ENCODE measurements around the gene ACAD10.
"Not testable (repeated sequence)": the region's sequence is repeated elsewhere in the genome, so short reads cannot be mapped to it uniquely, and the experiment has no call there.

Gene ACAD10

DNA sequence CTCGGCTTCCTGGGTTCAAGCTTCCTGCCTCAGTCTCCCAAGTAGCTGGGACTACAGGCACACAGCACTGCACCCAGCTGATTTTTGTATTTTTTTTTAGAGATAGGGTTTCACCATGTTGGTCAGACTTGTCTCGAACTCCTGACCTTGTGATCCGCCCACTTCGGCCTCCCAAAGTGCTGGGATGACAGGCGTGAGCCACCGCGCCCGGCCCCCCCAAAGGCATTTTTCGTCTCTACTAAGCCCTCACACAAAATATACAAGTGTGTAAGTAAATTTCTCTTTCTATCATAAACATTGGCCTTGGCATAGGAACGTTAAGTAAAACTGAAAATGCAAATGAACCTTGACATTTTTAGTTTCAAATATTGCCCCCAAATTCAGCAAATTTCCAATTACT lies 2.1 kb downstream of the ACAD10 start:
- no peak for DNase-seq

DNA sequence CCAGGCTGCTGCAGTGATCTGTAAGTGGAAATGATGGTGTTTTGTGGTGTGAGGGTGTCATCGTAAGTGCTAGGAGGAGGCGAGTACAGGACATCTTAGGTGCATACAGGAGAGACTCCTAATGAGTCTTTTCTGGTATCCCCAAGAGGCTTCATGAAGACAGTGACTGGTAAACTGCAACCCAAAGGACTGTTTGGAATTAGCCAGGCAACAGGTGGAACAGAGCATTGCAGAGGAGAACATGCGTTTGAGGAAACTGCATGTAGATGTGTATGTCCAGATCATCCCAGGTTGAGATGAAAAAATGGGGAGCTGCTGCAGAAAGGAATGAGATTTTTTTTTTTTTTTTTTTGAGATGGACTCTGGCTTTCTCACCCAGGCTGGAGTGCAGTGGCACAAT lies 5.4 kb downstream of the ACAD10 start:
- DNase-seq: no peak

DNA sequence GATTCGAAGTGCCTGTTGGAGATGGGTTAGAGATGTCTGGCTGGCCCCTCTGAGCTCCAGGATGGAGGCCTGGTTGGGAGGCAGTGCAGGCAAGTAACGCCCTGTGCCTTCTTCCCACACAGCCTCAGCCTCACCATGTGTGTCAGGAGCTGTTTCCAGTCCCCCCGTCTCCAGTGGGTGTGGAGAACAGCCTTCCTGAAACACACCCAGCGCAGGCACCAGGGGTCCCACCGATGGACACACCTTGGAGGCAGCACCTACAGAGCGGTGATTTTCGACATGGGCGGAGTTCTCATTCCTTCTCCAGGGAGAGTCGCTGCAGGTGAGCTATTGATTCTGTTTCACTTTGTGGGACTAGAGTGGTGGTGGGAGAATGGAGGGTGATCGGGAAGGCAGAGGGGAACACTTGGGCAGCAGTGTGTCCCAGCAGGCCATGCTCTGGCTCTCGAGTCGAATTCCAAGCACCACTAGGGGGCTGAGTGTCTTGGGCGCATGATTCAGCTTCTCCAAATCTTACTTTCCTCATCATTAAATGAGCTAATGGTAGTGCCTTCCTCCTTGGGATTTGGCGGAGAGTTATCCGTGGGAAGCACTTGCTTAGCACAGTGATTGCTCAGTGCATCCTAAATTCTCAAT lies 6.8 kb downstream of the ACAD10 start:
- DNase-seq: no peak

DNA sequence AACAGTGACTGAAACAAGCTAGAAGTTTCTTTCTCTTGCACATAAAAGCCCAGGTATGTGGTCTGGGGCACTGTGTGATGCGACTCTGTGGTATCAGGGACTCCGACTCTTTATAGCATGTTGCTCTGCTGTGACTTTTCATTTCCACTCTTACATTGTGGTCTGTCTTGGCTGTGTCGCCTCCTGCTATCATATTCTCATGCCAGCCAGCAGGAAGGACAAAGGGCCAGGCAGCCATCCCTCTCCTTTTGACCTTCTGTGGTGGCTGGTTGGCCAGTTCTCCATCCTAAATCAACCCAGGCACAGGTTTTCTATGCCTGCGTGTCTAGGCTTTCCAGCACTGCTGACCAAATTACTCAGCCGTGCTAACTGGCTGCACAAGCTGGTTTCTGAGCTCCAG lies 8.0 kb downstream of the ACAD10 start:
- no peak for DNase-seq

DNA sequence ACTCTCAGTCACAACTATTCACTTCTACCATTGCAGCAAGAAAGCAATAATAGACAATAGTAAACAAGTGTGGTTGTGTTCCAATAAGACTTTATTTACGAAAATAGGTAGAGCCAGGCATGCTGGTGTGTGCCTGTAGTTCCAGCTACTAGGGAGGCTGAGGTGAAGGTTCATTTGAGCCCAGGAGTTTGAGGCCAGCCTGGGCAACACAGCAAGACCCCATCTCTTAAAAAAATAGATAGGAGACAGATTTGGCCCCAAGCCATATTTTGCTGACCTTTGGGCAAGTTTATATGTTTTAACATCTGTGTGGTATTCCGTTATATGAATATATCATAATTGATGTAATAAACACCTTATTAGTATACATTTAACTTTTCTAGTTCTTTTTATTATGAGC lies 14.1 kb downstream of the ACAD10 start:
- DNase-seq: no peak

DNA sequence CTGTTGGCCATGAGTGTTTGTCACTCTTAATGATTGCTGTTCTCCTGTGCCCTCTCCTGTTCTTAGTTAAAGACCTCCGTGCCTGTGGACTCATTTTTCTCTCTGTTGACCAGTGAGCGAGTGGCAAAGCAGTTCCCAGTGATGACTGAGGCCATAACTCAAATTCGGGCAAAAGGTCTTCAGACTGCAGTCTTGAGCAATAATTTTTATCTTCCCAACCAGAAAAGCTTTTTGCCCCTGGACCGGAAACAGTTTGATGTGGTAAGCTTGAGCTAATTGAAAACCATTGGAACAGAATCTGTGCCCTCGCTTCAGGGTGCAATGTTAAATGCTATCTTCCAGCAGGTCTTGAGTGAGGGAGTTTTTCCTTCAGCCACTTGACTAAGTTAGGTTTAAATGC lies 19.8 kb downstream of the ACAD10 start:
- DNase-seq: no peak

DNA sequence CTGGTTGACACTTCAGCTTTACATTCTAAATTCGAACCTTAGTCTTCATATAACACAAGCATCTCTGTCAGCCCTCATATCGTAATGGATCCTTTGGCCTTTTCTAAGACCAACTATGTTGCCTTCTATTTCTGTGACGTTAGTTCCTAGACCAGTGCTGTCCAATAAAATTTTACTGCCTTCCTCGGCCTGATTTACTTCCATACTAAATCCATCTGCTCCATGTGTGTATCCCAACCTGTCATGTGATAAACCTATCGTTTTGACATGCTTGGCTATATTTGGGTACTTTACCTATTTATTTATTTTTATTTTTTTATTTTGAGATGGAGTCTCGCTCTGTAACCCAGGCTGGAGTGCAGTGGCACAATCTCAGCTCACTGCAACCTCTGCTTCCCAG lies 20.3 kb downstream of the ACAD10 start:
- no peak for DNase-seq

DNA sequence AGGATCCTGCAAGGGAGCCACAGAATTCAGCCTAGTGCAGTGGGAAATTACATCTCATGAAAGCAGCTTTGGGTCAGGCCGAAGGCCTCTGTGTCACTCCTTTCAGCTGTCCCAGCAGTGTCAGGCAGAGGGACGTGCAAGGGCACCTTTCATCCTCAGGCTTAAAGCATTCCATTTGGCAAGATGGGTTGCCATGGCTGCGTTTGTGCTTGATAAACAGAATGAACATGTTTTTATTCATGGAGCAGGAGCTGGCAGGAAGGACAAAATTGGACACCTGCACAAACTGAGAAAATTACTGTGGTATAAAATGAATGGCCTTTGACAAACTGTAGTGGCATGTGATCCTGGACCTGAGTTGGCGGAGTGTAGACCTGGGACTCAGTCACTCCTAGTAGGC lies 29.4 kb downstream of the ACAD10 start:
- DNase-seq: no peak

DNA sequence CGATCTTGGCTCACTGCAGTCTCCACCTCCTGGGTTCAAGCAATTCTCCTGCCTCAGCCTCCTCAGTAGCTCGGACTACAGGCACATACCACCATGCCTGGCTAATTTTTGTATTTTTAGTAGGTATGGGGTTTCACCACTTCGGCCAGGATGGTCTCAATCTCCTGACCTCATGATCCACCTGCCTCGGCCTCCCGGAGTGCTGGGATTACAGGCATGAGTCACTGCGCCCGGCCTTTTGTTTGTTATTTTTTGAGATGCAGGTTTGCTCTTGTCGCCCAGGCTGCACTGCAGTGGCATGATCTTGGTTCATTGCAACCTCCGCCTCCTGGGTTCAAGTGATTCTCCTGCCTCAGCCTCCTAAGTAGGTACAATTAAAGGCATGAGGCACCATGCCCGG lies 33.5 kb downstream of the ACAD10 start:
- DNase-seq: not testable (repeated sequence)

DNA sequence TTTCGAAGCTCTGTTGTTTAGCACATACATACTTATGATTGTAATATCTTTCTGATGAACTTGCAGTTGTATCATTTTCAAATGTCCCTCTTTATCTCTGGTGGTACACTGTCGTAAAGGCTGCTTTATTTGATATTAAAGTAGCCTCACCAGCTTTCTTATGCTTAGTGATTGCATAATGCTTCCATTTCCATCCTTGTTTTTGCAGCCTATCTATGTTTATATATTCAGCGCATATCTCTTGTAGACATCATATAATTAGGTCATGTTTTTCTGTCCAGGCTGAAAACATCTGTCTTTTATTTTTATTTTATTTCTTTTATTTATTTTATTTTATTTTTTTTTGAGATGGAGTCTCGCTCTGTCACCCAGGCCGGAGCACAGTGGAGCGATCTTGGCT lies 34.6 kb downstream of the ACAD10 start:
- DNase-seq: no peak

DNA sequence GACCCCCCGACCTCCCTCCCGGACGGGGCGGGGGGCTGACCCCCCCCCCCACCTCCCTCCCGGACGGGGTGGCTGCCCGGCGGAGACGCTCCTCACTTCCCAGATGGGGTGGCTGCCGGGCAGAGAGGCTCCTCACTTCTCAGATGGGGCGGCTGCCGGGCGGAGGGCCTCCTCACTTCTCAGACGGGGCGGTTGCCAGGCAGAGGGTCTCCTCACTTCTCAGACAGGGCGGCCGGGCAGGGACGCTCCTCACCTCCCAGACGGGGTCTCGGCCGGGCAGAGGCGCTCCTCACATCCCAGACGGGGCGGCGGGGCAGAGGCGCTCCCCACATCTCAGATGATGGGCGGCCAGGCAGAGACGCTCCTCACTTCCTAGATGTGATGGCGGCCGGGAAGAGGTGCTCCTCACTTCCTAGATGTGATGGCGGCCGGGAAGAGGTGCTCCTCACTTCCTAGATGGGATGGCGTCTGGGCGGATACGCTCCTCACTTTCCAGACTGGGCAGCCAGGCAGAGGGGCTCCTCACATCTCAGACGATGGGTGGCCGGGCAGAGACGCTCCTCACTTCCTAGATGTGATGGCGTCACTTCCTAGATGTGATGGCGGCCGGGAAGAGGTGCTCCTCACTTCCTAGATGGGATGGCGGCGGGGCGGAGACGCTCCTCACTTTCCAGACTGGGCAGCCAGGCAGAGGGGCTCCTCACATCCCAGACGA lies 38.0 kb downstream of the ACAD10 start:
- not testable (repeated sequence) for DNase-seq

DNA sequence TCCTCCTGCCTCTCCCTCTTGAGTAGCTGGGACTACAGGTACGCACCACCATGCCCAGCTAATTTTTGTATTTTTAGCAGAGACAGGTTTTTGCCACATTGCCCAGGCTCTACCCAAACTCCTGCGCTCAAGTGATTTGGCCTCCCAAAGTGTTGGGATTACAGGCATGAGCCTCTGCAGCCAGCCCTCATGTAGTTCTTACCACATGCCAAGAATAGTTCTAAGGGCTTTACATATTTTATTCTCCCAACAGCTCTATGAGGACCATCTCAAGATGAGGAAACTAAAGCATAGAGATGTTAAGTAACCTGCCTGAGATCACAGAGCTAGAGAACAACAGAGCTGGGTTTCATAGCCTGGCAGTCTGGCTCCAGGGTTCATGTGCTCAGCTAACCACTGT lies 42.9 kb downstream of the ACAD10 start:
- no peak for DNase-seq

DNA sequence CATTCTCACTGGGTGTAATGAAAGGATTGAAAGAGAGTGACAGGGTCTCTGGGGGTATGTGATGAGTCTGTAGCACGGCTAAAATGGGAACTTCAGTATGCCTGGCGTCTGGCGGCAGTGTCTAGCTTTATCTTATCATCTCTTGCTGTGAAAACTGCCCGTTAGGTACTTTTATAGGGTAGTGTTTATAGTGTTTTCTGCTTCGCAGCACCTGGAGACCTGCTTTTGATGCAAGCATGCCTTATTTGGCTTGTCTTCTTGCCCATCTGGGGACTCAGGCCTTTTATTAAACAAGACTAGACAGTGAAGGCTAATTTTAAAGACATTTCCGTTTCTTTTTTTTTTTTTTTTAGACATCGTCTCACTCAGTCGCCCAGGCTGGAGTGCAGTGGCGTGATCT lies 44.6 kb downstream of the ACAD10 start:
- no peak for DNase-seq

DNA sequence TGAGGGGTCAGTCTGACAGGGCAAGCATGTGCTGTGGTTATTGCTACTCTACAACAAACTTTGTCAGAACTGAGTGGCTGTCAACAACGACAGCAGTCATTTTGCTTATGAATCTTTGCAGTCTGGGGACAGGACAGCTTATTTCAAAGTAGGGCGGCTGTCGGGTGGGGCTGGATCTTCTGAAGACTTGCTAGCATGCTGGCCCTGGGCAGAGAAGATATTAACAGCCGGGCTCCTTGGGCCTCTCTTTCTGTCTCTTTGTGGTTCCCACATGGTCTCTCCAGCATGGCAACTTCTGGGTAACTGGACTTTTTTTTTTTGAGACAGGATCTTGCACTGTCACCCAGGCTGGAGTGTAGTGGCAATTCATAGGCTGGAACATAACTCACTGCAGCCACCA lies 46.9 kb downstream of the ACAD10 start:
- DNase-seq: no peak

DNA sequence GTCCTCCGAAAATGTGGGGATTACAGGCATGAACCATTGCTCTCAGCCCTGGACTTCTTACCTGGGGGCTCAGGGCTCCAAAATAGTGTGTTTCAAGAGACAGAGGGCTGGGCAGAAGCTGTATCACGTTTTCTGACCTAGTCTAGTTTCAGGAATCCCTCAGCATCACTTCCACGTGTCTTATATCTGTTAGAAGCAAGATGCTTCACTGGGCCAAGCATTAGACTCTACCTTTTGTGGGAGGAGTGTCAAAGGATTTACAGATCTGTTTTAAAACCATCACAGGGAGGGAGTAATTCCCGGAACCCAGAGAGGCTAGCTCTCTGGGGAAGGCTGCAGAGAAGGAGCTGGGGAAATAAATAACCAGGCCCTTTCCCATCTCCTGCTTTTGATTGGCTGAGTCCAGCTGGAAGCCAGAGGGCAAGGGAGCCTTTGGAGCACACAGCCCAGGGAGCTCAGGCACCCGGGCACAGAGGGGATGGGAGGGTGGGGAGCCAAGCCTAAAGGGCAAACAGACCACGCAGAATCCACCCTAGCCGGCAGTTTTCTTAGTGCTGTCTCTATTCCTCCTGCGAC lies 47.6 kb downstream of the ACAD10 start:
- no peak for DNase-seq

DNA sequence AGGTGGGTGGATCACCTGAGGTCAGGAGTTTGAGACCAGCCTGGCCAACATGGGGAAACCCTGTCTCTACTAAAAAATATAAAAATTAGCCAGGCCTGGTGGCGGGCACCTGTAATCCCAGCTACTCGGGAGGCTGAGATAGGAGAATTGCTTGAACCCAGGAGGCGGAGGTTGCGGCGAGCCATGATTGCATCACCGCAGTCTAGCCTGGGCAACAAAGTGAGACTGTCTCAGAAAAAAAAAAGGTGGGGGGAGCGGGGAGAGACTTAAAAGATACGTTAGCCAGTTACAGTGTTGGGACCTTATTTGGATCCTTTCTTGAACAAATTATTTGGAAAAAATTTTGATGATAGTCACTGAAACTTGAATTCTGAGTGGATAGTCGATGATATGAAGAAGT lies 53.7 kb downstream of the ACAD10 start:
- not testable (repeated sequence) for DNase-seq

DNA sequence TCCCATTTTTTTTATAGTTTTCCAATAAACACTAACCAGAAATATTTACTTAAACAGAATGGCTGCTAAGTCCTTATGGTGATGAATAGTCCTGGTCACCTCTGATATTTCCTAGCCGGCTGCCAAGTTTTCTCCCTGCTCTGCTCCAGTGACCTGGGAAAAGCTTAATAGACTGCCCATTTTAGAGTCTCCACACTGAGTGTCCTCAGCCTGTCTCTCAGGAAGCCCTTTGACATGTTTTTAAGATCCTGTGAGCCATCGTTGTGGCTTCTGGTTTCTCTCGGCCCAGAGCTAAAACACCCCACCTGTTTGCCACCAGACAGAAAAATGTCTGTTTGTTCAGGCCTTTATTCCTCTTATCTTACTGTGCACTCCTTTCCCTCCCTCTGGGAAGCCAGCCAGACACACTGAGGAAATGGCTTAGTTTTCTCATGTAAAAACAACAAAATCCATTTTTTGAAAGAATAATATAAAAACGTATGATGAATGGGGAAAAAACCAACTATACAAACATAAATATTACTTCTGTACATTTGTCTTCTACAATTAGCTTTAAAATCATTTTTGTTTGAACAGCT lies 55.5 kb downstream of the ACAD10 start:
- no peak for DNase-seq

DNA sequence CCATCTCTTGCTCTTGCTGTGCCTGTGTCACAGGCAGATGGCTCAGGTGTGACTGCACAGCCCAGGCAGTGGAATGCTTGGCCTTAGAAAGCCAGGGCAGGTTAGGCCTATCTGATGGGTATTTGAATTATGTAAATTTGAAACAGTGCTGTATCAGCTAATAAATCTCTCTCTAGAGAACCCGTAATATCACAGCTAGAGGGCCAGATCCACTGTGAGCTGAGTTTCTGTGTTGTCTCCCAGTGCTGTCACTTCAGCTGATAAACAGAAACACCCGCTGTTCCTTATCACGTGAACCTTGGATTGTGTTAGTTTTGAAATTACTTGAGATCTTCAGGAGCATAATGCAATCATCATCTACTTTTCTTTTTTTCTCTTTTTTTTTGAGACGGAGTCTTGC lies 59.4 kb downstream of the ACAD10 start:
- DNase-seq: no peak

DNA sequence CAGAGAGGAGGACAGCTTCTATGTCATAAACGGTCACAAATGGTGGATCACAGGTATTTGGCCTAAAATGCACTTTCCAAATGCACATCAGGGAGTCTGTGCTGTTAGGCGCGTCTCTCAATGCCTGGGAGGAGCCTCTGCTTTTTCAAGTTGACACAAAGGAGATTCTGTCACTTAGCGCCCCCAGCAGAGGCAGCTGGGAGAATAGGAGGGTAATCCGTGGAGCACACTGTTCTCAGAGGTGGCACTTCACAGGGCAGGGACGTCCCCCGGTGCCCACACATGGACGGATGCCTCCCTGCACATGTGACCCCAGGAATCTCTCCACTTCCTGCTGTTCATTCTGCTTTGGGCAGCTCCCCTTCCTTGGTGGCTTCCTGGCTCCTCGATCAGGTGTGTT lies 61.5 kb downstream of the ACAD10 start:
- no peak for DNase-seq

DNA sequence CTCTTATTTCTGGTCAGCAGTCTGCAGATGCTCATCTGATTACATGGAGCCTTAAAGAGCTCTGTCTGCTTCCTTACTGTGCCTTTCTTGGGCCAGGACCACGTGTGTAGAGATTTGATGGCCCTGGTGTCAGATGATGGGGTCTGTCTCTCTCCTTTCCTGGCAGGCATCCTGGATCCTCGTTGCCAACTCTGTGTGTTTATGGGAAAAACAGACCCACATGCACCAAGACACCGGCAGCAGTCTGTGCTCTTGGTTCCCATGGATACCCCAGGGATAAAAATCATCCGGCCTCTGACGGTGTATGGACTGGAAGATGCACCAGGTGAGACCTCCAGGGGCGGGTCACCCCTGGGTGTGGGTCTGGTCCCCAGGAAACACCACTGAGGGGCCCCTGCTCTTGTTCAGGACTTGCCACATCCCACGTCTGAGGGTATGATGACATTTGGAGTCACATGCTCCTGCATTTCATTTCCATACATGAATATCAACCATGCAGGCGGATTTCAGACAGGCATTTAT lies 62.4 kb downstream of the ACAD10 start:
- DNase-seq: no peak

DNA sequence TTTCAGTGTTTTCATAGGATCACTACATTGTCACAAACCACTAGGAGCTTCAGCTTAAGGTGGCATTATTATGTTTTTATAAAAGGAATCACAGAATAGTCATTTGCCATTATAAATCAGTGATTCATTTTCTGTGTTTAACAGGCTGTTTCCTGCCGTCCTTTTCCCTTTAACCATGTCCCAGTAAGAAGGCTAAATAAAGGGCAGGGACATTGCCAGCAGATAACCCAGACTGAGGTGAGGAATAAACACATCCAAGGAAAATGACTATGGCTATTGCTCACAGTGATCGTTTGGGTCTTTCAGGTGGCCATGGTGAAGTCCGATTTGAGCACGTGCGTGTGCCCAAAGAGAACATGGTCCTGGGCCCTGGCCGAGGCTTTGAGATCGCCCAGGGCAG lies 63.0 kb downstream of the ACAD10 start:
- DNase-seq: no peak

DNA sequence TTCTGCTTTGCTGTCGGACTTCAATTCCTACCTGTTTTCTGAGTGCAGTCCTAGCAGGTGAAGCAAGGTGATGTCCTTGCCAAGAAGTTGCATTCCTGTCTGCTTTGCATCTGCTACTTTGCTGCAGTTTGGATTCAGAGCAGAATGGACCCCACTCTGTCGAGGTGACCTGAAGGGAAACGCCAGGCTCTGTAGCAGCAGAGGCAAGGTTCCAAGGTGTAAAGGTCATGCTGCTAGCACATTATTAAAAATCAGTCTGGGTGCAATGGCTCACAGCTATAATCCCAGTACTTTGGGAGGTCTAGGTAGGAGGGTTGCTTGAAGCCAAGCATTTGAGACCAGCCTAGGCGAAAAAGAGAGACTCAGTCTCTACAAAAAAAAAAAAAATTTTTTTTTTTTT lies 63.5 kb downstream of the ACAD10 start:
- DNase-seq: no peak

DNA sequence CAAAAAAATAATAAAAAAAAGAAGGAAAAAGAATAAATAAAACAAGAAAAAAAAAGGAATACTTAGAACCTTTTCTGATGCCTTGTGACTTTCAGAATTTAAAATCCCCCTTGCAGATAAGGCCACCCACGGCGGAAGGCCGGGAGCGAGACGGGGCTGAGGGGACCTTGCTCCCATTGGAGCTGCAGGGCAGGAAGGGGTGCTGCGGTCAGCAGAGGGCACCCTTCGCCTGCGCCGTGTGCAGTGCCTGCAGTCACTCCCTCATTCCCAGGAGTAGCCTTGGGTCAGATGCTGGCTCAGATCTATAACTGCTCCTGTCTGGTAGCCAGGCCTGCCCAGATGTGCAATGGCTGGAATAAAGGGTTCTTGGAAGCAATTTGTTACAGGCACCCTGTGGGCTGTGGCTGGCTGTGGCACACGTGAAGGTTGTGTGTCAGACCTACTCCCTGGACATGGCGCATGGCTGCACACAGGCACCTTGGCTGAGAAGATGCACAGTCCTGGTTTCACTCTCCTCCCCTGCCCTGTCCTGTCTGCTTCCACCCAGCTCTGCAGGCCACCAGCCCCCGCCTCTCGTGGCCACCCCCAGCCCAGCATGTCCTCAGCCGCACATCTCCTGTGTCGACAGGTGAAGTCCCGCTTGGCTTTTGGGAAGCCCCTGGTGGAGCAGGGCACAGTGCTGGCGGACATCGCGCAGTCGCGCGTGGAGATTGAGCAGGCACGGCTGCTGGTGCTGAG lies 67.5 kb downstream of the ACAD10 start:
- no peak for DNase-seq
